ENCODE measurements around the gene PHLPP2. TPM values are rescaled to one million over a fixed set of nuclear protein-coding genes. Genes with fewer than 3 reads are reported as not detected.

PHLPP2 gene
- total RNA-seq, 2 donors from 2014 or later = 3.5 to 10.8 TPM

GRCh38 chr16:71629278-71630016 is 95.1 kb downstream of the PHLPP2 start:
- H3K27me3 ChIP-seq = peaks cover 15 to 16% of the 10 kb centered on the region in 2 donors
- DNase-seq (ENCODE audit: low spot score) = no peak
- no peaks in the 10 kb centered on the region for H3K36me3 ChIP-seq
- no peak overlapping the region for H3K4me3 ChIP-seq
- no peaks in the 10 kb centered on the region for H3K9me3 ChIP-seq
- H3K4me1 ChIP-seq = peaks cover 0 to 14% of the 10 kb centered on the region in 2 donors
- H3K27ac ChIP-seq = no peak overlapping the region
- TF ChIP-seq, protein P1, sequence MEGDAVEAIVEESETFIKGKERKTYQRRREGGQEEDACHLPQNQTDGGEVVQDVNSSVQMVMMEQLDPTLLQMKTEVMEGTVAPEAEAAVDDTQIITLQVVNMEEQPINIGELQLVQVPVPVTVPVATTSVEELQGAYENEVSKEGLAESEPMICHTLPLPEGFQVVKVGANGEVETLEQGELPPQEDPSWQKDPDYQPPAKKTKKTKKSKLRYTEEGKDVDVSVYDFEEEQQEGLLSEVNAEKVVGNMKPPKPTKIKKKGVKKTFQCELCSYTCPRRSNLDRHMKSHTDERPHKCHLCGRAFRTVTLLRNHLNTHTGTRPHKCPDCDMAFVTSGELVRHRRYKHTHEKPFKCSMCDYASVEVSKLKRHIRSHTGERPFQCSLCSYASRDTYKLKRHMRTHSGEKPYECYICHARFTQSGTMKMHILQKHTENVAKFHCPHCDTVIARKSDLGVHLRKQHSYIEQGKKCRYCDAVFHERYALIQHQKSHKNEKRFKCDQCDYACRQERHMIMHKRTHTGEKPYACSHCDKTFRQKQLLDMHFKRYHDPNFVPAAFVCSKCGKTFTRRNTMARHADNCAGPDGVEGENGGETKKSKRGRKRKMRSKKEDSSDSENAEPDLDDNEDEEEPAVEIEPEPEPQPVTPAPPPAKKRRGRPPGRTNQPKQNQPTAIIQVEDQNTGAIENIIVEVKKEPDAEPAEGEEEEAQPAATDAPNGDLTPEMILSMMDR (IDR thresholded peaks at IDR 0.05) = no peak

DNA sequence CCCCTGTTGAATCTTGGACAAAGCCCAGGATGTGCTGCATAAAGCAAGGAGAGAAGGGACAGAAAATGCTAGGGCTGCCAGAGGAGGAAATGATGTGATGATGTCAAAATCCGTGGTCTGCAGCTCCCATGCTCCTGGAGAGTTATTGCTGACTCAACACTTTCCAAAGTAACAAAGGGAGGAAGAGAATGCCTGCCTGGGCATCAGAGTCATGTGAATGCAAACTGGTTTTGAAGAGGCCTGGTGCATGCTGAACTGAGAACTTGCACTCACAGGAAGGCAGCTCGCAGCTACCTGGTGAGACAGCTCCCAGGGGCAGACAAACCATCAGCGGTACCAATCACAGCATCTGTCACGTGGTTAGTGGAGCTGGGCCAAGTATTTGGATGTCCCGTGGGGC is 95.7 kb downstream of the PHLPP2 start:
- H3K9me3 ChIP-seq = no peaks in the 10 kb centered on the region
- peaks cover 0 to 14% of the 10 kb centered on the region in 2 donors for H3K4me1 ChIP-seq
- no peak for DNase-seq (ENCODE audit: low spot score)
- TF ChIP-seq, protein P1 (IDR thresholded peaks at IDR 0.05) = no peak
- H3K4me3 ChIP-seq = no peak overlapping the region
- peaks cover 15 to 16% of the 10 kb centered on the region in 2 donors for H3K27me3 ChIP-seq
- H3K36me3 ChIP-seq = no peaks in the 10 kb centered on the region
- H3K27ac ChIP-seq = no peak overlapping the region

DNA sequence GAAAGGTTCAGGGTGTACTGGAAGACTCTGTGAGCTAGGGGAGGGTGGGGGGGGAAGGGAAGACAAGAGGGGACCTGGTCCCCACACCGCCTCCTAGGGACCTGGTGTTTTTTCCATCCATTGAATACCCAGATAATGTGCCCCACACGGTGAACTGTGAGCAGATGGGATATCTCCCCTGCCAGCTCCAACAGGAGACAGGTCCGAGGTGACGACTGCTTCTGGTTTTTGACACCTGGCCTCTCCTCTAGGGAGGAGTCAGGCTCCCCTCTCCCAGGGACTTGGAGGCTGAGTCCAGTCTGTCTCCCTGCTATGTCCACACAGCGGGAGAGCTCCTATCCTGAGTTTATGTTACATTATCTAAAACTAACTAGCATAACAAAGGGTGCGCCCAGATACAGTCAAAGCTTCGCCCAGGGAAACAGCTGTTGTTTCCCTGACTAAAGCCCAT is 96.7 kb downstream of the PHLPP2 start:
- Histone ChIP-seq H3K27ac (no peak overlapping the region), H3K27me3 (peaks cover 15 to 16% of the 10 kb centered on the region in 2 donors), H3K4me1 (peaks cover 0 to 14% of the 10 kb centered on the region in 2 donors), H3K9me3 (no peaks in the 10 kb centered on the region), H3K36me3 (no peaks in the 10 kb centered on the region), H3K4me3 (no peak overlapping the region)
- TF ChIP-seq, protein P1 (IDR thresholded peaks at IDR 0.05) = no peak
- no peak for DNase-seq (ENCODE audit: low spot score)

- no peak for DNase-seq (ENCODE audit: low spot score)
- no peak overlapping the region for H3K27ac ChIP-seq
- peaks cover 0 to 14% of the 10 kb centered on the region in 2 donors for H3K4me1 ChIP-seq
- peak overlapping the region in 1 of 2 donors; percentile 48 for H3K4me3 ChIP-seq
- H3K36me3 ChIP-seq = no peaks in the 10 kb centered on the region
- H3K27me3 ChIP-seq = peaks cover 15 to 16% of the 10 kb centered on the region in 2 donors
- TF ChIP-seq, protein P1 (IDR thresholded peaks at IDR 0.05) = no peak
- no peaks in the 10 kb centered on the region for H3K9me3 ChIP-seq
Measured at GRCh38 chr16:71626858-71627213, 97.7 kb downstream of the PHLPP2 start.

DNA sequence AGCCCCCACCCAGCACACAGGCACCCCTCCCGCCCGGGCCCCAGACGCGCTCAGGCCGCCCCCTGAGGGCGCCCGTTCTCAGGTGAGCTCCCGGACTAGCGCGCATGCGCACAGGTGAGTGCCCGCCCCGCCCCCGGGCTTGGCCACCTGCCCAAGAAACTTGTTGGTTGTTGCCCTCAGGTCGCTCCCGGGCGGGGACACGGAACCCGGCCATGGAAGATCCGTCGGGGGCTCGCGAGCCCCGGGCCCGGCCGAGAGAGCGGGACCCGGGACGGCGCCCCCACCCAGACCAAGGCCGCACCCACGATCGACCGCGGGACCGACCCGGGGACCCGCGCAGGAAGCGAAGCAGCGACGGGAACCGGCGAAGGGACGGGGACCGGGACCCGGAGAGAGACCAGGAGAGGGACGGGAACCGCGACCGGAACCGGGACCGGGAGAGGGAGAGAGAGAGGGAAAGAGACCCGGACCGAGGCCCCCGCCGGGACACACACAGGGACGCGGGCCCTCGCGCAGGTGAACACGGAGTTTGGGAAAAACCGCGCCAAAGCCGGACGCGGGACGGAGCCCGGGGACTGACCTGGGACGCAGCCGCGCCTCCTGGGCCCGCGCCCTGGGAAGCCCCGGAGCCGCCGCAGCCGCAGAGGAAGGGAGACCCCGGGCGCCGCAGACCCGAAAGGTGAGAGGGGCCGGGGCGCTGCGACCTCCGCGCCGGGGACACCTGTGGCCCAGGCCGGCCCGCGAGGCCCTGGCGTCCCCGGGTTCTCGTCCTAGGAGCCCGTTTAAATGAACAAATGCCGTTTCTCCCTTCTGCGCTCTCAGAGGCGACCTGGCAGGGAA is 98.3 kb downstream of the PHLPP2 start, which contains the start of gene MARVELD3:
MARVELD3 (plus strand) TSS at position 167 of the 840 bp plus-strand sequence; CDS start at position 213, 46 bp downstream.
- H3K27me3 ChIP-seq = peaks cover 15 to 16% of the 10 kb centered on the region in 2 donors
- no peak within 1 kb of the TSS for H3K27ac ChIP-seq
- H3K4me3 ChIP-seq = peak within 1 kb of the TSS; percentile 29 to 48
- peaks cover 0 to 14% of the 10 kb centered on the region in 2 donors for H3K4me1 ChIP-seq
- H3K36me3 ChIP-seq = no peaks in the 10 kb centered on the region
- TF ChIP-seq, protein P1 (IDR thresholded peaks at IDR 0.05) = no peak
- H3K9me3 ChIP-seq = no peaks in the 10 kb centered on the region
- no peak for DNase-seq (ENCODE audit: low spot score)

Data from right atrium auricular region (tissue), 2 donors.